ENCODE data around the gene UNC5B. TPM values are rescaled to one million over a fixed set of nuclear protein-coding genes. Genes with fewer than 3 reads are reported as not detected.

The UNC5B gene
- total RNA-seq, 1 donor = 0.10 TPM

GRCh38 chr10:71280825-71281224 lies 68.5 kb downstream of the UNC5B start:
- H3K27me3 ChIP-seq (ENCODE audit: insufficient read depth, low read length) = no peaks in the 10 kb centered on the region
- H3K9me3 ChIP-seq (ENCODE audit: low read depth, low read length) = no peaks in the 10 kb centered on the region
- H3K4me3 ChIP-seq (ENCODE audit: low read length) = no peak overlapping the region
- H3K4me1 ChIP-seq (ENCODE audit: insufficient read depth, low read length) = no peaks in the 10 kb centered on the region

GRCh38 chr10:71281646-71282322 lies 69.4 kb downstream of the UNC5B start:
- H3K9me3 ChIP-seq (ENCODE audit: low read depth, low read length) = no peaks in the 10 kb centered on the region
- no peaks in the 10 kb centered on the region for H3K4me1 ChIP-seq (ENCODE audit: insufficient read depth, low read length)
- no peak overlapping the region for H3K4me3 ChIP-seq (ENCODE audit: low read length)
- H3K27me3 ChIP-seq (ENCODE audit: insufficient read depth, low read length) = no peaks in the 10 kb centered on the region

- no peaks in the 10 kb centered on the region for H3K27me3 ChIP-seq (ENCODE audit: insufficient read depth, low read length)
These were observed 69.9 kb downstream of the UNC5B start for GRCh38 chr10:71282323-71282680.

GRCh38 chr10:71283410-71283809 lies 71.0 kb downstream of the UNC5B start:
- H3K4me1 ChIP-seq (ENCODE audit: insufficient read depth, low read length) = no peaks in the 10 kb centered on the region

More at GRCh38 chr10:71282323-71282680, 69.9 kb downstream of the UNC5B start:
- no peaks in the 10 kb centered on the region for H3K9me3 ChIP-seq (ENCODE audit: low read depth, low read length)
- no peak overlapping the region for H3K4me3 ChIP-seq (ENCODE audit: low read length)
- H3K4me1 ChIP-seq (ENCODE audit: insufficient read depth, low read length) = no peaks in the 10 kb centered on the region

GRCh38 chr10:71283876-71284275 lies 71.5 kb downstream of the UNC5B start:
- Histone ChIP-seq H3K4me3 (ENCODE audit: low read length) (no peak overlapping the region), H3K4me1 (ENCODE audit: insufficient read depth, low read length) (no peaks in the 10 kb centered on the region), H3K27me3 (ENCODE audit: insufficient read depth, low read length) (no peaks in the 10 kb centered on the region), H3K9me3 (ENCODE audit: low read depth, low read length) (no peaks in the 10 kb centered on the region)

More at GRCh38 chr10:71283410-71283809, 71.0 kb downstream of the UNC5B start:
- Histone ChIP-seq H3K4me3 (ENCODE audit: low read length) (no peak overlapping the region), H3K9me3 (ENCODE audit: low read depth, low read length) (no peaks in the 10 kb centered on the region), H3K27me3 (ENCODE audit: insufficient read depth, low read length) (no peaks in the 10 kb centered on the region)

- no peaks in the 10 kb centered on the region for H3K27me3 ChIP-seq (ENCODE audit: insufficient read depth, low read length)
- H3K9me3 ChIP-seq (ENCODE audit: low read depth, low read length) = no peaks in the 10 kb centered on the region
- no peak overlapping the region for H3K4me3 ChIP-seq (ENCODE audit: low read length)
- H3K4me1 ChIP-seq (ENCODE audit: insufficient read depth, low read length) = no peaks in the 10 kb centered on the region
These were observed 72.3 kb downstream of the UNC5B start for GRCh38 chr10:71284544-71285179.

GRCh38 chr10:71285180-71285545 lies 72.8 kb downstream of the UNC5B start:
- no peaks in the 10 kb centered on the region for H3K27me3 ChIP-seq (ENCODE audit: insufficient read depth, low read length)
- H3K4me3 ChIP-seq (ENCODE audit: low read length) = no peak overlapping the region
- no peaks in the 10 kb centered on the region for H3K9me3 ChIP-seq (ENCODE audit: low read depth, low read length)
- H3K4me1 ChIP-seq (ENCODE audit: insufficient read depth, low read length) = no peaks in the 10 kb centered on the region

GRCh38 chr10:71285986-71286385 lies 73.6 kb downstream of the UNC5B start:
- no peaks in the 10 kb centered on the region for H3K27me3 ChIP-seq (ENCODE audit: insufficient read depth, low read length)
- no peaks in the 10 kb centered on the region for H3K4me1 ChIP-seq (ENCODE audit: insufficient read depth, low read length)
- no peaks in the 10 kb centered on the region for H3K9me3 ChIP-seq (ENCODE audit: low read depth, low read length)
- H3K4me3 ChIP-seq (ENCODE audit: low read length) = no peak overlapping the region

- no peaks in the 10 kb centered on the region for H3K9me3 ChIP-seq (ENCODE audit: low read depth, low read length)
- no peaks in the 10 kb centered on the region for H3K27me3 ChIP-seq (ENCODE audit: insufficient read depth, low read length)
- H3K4me3 ChIP-seq (ENCODE audit: low read length) = no peak overlapping the region
- no peaks in the 10 kb centered on the region for H3K4me1 ChIP-seq (ENCODE audit: insufficient read depth, low read length)
These were observed 74.3 kb downstream of the UNC5B start for GRCh38 chr10:71286521-71287294.

GRCh38 chr10:71287456-71287855 lies 75.1 kb downstream of the UNC5B start:
- Histone ChIP-seq H3K4me1 (ENCODE audit: insufficient read depth, low read length) (no peaks in the 10 kb centered on the region), H3K4me3 (ENCODE audit: low read length) (no peak overlapping the region), H3K27me3 (ENCODE audit: insufficient read depth, low read length) (no peaks in the 10 kb centered on the region), H3K9me3 (ENCODE audit: low read depth, low read length) (no peaks in the 10 kb centered on the region)

GRCh38 chr10:71288461-71288860 lies 76.1 kb downstream of the UNC5B start:
- no peaks in the 10 kb centered on the region for H3K4me1 ChIP-seq (ENCODE audit: insufficient read depth, low read length)
- no peaks in the 10 kb centered on the region for H3K27me3 ChIP-seq (ENCODE audit: insufficient read depth, low read length)
- no peak overlapping the region for H3K4me3 ChIP-seq (ENCODE audit: low read length)
- H3K9me3 ChIP-seq (ENCODE audit: low read depth, low read length) = no peaks in the 10 kb centered on the region

GRCh38 chr10:71289421-71290130 lies 77.2 kb downstream of the UNC5B start:
- no peaks in the 10 kb centered on the region for H3K27me3 ChIP-seq (ENCODE audit: insufficient read depth, low read length)
- no peaks in the 10 kb centered on the region for H3K4me1 ChIP-seq (ENCODE audit: insufficient read depth, low read length)
- no peaks in the 10 kb centered on the region for H3K9me3 ChIP-seq (ENCODE audit: low read depth, low read length)
- H3K4me3 ChIP-seq (ENCODE audit: low read length) = no peak overlapping the region

GRCh38 chr10:71290331-71290730 lies 78.0 kb downstream of the UNC5B start:
- Histone ChIP-seq H3K27me3 (ENCODE audit: insufficient read depth, low read length) (no peaks in the 10 kb centered on the region), H3K4me3 (ENCODE audit: low read length) (no peak overlapping the region), H3K4me1 (ENCODE audit: insufficient read depth, low read length) (no peaks in the 10 kb centered on the region), H3K9me3 (ENCODE audit: low read depth, low read length) (no peaks in the 10 kb centered on the region)

- no peaks in the 10 kb centered on the region for H3K4me1 ChIP-seq (ENCODE audit: insufficient read depth, low read length)
- no peaks in the 10 kb centered on the region for H3K27me3 ChIP-seq (ENCODE audit: insufficient read depth, low read length)
- no peaks in the 10 kb centered on the region for H3K9me3 ChIP-seq (ENCODE audit: low read depth, low read length)
- no peak overlapping the region for H3K4me3 ChIP-seq (ENCODE audit: low read length)
These were observed 78.6 kb downstream of the UNC5B start for GRCh38 chr10:71290806-71291527.

Data from mononuclear cell (primary cell).